HG03571 (cell line): ENCODE results near the gene KRTAP10-3.
"Not testable (repeated sequence)": the region's sequence is repeated elsewhere in the genome, so short reads cannot be mapped to it uniquely, and the experiment has no call there.

Experiments
- ATAC-seq: cut with Tn5 transposase; IDR thresholded peaks from one replicate; pipeline ENCODE4 v1.9.1; 2021; ENCODE audit not compliant: unreplicated experiment

KRTAP10-3 gene

GRCh38 chr21:44558695-44559094, at the start of gene KRTAP10-3:
TSS of gene KRTAP10-3 (minus strand) at chr21:44558795. CDS start at chr21:44558715, 80 bp downstream.
- no peak for ATAC-seq

GRCh38 chr21:44606495-44606894, 47.9 kb upstream of the KRTAP10-3 start:
- ATAC-seq, result no peak

- ATAC-seq, result no peak
Measured at GRCh38 chr21:44603911-44604310, 45.3 kb upstream of the KRTAP10-3 start.

GRCh38 chr21:44603109-44603875, 44.7 kb upstream of the KRTAP10-3 start:
- no peak for ATAC-seq

GRCh38 chr21:44602463-44602850, 43.9 kb upstream of the KRTAP10-3 start:
- no peak for ATAC-seq

- ATAC-seq, result no peak
Measured at GRCh38 chr21:44601596-44602462, 43.2 kb upstream of the KRTAP10-3 start.

- ATAC-seq, result not testable (repeated sequence)
Measured at GRCh38 chr21:44601091-44601490, 42.5 kb upstream of the KRTAP10-3 start.

GRCh38 chr21:44600118-44600978, 41.8 kb upstream of the KRTAP10-3 start, which contains the start of gene KRTAP10-7:
TSS of gene KRTAP10-7 (plus strand) at chr21:44600597. CDS start at chr21:44600622, 25 bp downstream.
- not testable (repeated sequence) for ATAC-seq

GRCh38 chr21:44599264-44600029, 40.9 kb upstream of the KRTAP10-3 start:
- ATAC-seq, result no peak

GRCh38 chr21:44598061-44598460, 39.5 kb upstream of the KRTAP10-3 start:
- no peak for ATAC-seq

GRCh38 chr21:44596068-44596725, 37.6 kb upstream of the KRTAP10-3 start:
- ATAC-seq, result no peak

GRCh38 chr21:44595524-44595923, 36.9 kb upstream of the KRTAP10-3 start:
- no peak for ATAC-seq

- ATAC-seq, result no peak
Measured at GRCh38 chr21:44594406-44594916, 35.9 kb upstream of the KRTAP10-3 start.

- ATAC-seq, result no peak
Measured at GRCh38 chr21:44593598-44594405, 35.2 kb upstream of the KRTAP10-3 start.

- ATAC-seq, result no peak
Measured at GRCh38 chr21:44592446-44593311, 34.1 kb upstream of the KRTAP10-3 start, which contains the start of gene KRTAP10-6. TSS of gene KRTAP10-6 (minus strand) at chr21:44592505. CDS start at chr21:44592484, 21 bp downstream.

GRCh38 chr21:44591801-44592130, 33.2 kb upstream of the KRTAP10-3 start:
- not testable (repeated sequence) for ATAC-seq
